HG03575 (cell line): ENCODE results near the gene CNNM1.

ENCODE experiments used
- ATAC-seq: cut with Tn5 transposase; IDR thresholded peaks from one replicate; pipeline ENCODE4 v1.9.1; 2021; ENCODE audit not compliant: unreplicated experiment, insufficient number of reproducible peaks, low FRiP score; ENCODE audit errors: extremely low read depth

Gene CNNM1

DNA sequence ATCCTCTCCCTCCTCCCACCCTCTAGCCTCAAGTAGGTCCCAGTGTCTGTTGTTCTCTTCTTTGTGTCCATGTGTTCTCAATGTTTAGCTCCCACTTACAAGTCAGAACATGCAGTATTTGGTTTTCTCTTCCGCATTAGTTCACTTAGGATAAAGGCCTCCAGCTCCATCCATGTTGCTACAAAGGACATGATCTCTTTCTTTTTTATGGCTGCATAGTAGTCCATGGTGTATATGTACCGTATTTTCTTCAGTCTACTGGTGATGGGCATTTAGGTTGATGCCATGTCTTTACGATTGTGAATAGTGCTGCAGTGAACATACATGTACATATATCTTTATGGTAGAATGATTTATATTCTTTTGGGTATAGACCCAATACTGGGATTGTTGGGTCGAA is 102.9 kb downstream of the CNNM1 start:
- no peak for ATAC-seq

DNA sequence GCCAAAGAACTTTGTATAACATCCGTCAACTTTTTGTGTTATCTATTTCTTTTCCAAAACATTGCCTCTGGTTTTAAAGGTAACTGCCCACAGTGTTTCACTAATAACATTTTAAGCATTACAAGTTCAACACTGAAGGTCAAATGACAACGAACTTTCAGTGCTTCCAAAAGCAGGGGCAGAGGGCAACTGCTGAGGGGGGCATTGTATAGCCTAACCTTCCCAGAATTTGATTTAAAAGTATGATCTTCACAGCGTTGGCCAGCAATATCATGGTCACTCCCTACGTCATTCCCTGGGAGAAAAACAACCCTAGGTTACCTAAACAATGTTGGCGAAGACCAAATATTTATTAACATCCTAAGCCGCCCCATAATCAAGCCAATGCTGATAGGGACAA is 103.7 kb downstream of the CNNM1 start:
- ATAC-seq, result no peak

DNA sequence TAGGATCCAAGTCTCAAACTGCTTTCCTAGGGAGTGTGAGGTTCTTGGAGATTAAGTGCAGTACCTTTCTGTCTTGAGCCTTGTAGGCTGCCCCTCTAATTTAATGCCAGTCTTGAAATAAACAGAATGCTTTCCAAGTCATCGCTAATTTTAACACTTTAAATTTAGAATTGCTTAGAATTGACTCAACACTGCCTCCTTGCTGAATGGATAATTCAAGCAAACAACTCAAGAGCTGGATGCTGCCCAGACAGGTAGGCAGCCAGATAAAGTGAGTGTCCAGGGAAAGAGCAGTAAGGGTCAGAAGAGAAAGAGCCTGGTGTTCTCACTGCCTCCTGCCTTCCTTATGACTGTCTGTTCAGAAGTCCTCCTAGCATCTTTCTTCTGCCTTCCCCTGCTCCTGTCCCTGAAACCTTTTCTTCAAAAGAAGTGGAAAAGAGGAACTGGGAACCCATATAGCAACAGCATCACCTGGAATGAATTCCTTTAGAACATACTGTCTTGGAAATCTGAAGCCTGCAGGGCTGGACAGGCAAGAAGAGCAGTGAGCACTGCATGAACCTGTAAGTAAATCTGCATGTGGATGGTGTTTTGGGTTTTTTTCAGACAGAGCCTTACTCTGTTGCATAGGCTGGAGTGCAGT is 104.3 kb downstream of the CNNM1 start:
- no peak for ATAC-seq

DNA sequence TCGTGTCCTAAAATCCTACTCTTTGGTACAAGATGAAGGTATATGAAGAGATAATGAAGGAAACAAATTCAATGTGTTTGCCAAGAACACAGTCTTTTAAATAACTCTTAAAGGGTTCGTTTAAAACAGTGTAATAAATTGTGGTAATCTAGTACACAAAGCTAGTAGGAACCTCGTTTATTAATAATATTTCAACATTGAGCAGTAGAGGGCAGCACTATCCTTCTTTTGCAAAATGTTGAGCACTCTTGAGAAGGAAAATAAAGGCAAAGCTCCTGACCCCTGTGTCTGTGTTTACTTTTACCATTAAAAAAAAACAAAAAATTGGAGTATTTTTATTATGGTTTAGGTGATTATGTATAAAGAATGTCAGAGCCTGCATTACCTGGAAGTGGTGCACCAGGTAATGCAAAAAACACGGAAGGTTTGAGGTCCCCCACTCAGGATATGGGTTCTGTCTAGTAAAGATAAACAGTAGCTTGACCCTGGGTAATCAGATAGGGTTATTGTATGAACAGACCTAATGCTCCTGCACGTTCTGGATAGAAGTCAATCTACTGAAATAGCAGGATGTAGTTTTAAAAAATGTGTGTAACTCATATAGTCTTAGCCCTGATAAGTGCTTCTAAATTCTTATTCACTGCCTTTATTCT is 107.0 kb downstream of the CNNM1 start:
- ATAC-seq, result no peak

DNA sequence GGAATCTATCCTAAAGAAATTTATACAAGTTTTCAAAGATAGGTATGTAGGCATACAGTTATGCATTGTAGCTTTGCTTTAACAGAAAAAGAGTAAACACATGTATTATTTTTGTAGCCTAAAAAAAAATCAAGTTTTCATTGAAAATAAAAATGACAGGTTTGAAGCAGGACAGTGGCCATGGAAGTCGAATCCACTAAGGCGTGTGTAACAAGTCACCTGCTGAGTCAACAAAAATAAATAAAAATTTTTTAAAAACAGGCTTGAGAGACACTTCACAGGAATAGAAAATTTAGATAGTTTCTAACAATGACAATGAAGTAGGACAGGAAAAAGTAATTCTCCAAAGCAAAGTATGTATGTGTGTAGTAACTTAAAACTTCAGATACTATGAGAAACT is 109.7 kb downstream of the CNNM1 start:
- no peak for ATAC-seq

DNA sequence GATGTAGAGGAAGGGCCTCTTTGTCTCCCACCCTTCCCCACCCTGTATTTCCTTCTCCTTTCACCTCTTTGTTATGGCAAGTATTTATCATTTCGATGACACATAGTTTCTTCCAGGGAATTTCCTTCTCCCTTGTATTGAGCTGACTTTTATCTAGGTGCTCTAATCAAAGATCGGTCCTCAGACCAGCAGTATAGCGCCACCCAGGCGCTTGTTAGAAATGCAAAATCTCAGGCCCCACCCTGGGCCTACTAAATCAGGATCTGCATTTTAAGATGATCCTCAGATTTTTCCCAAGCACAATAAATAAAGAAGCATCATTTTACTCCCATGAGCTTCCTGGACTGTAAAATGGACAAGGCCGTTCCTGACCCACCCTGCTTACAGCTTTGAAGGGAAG is 113.2 kb downstream of the CNNM1 start:
- no peak for ATAC-seq

DNA sequence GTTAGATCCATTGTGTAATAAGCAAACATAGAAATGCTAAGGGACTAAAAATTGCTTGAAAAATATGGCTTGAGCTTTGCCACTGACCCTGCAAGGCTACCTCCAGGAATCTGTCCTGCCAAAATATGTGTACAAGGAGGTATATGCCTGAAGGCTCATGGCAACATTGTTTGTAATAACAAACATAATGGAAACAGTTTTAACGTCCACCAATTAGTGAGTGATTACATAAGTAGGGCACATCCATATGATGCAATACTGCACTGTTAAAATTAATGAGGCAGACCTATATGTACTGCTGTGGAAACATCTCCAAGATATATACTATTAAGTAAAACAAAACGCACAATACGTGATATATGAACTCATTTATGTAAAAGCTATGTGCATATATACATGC is 114.3 kb downstream of the CNNM1 start:
- no peak for ATAC-seq
